Transverse colon (tissue), 4 donors: Measurements from ENCODE around the gene SLC39A11. TPM values are rescaled to one million over a fixed set of nuclear protein-coding genes. Genes with fewer than 3 reads are reported as not detected.

Experiments used
- DNase-seq: peaks from one replicate; pipeline ENCODE4 v3.0.0-alpha.2; 2019
- H3K27ac ChIP-seq, 4 donors: fragments of 200-600 bp; sonication (generic); 2 replicates each; pipeline ENCODE4 v1.5.1; 2016 to 2018; ENCODE audit warnings: inconsistent platforms in 4 of 4
- H3K27me3 ChIP-seq: fragments of 200-600 bp; sonication (generic); 2 replicates; pipeline ENCODE4 v1.5.1; 2017; ENCODE audit warnings: inconsistent platforms
- H3K36me3 ChIP-seq, 4 donors: fragments of 200-600 bp; sonication (generic); 2 replicates each; pipeline ENCODE4 v1.5.1; 2017 to 2019; ENCODE audit warnings: inconsistent platforms in 4 of 4
- H3K4me1 ChIP-seq, 4 donors: fragments of 200-600 bp; sonication (generic); 2 replicates each; pipeline ENCODE4 v1.5.1; 2017 to 2020; ENCODE audit warnings: inconsistent platforms in 4 of 4
- H3K4me3 ChIP-seq, 4 donors: fragments of 200-600 bp; sonication (generic); 1 replicate in 1 of 4; 2 replicates in 3 of 4; pipeline versions ENCODE4 v1.5.1 to v1.6.1; 2017 to 2019; ENCODE audit warnings: inconsistent platforms in 4 of 4
- H3K9me3 ChIP-seq, 2 donors: fragments of 200-600 bp; sonication (generic); 2 replicates each; pipeline ENCODE4 v1.5.1; 2017 to 2019; ENCODE audit warnings: inconsistent platforms in 2 of 2
- CTCF ChIP-seq, 5 experiments: fragments of 200-600 bp in 3 of 5; fragments of 450-650 bp in 2 of 5; sonication (generic) in 3 of 5; IDR thresholded peaks; 1 replicate in 2 of 5; 2 replicates in 3 of 5; pipeline ENCODE4 v1.5.1; 2016 to 2017; ENCODE audit warnings: antibody characterized with exemption in 5 of 5, inconsistent platforms in 3 of 5, mild to moderate bottlenecking in 2 of 5, moderate library complexity in 1 of 5
- EP300 ChIP-seq: sonication (generic); formaldehyde crosslinking; IDR thresholded peaks from one replicate; pipeline ENCODE4 v1.6.1; 2017; ENCODE audit warnings: antibody characterized with exemption, low read depth
- POLR2A ChIP-seq: fragments of 450-650 bp; IDR thresholded peaks from one replicate; pipeline ENCODE4 v1.6.1; 2016; ENCODE audit warnings: antibody characterized with exemption, mild to moderate bottlenecking, moderate library complexity
- POLR2AphosphoS5 ChIP-seq, 3 donors: sonication (generic); formaldehyde crosslinking; IDR thresholded peaks; one replicate each; pipeline ENCODE4 v1.6.1; 2016; ENCODE audit warnings: antibody characterized with exemption in 3 of 3
- WGBS, 2 donors: methylation state at CpG; one replicate each; pipeline ENCODE4 v1.1.5; 2018; ENCODE audit warnings: low coverage in 1 of 2; 5-methylcytosine and 5-hydroxymethylcytosine counted together
- in situ Hi-C, 4 donors: fragments of 200-750 bp; cut with MboI; loops; one replicate each; pipeline versions ENCODE4 v1.15.0 to v1.15.1; 2017; ENCODE audit warnings: low sequenced_read_pairs in 3 of 4, low pct_ligation_motif_present in 1 of 4, low pct_unique_long_range_greater_than_20kb in 1 of 4
- intact Hi-C: fragments of 100-400 bp; cut with DNase I; formaldehyde crosslinking; loops from one replicate; pipeline ENCODE4 v1.15.1; 2023; ENCODE audit warnings: low total_unique reads
- total RNA-seq, 4 donors: library from RNA; depleted of rRNA; stranded (reverse); fragments of >200 nt; gene quantifications; one replicate each; pipeline ENCODE4 v1.1.0, GENCODE V29; 2016

Gene SLC39A11
- total RNA-seq, 4 donors from 2014 or later, result 20.7 to 49.7 (median 33.3) TPM

GRCh38 chr17:72659811-72660210 is 432.7 kb downstream of the SLC39A11 start:
- in situ Hi-C loops (loop anchor here in 2 of 4 donors (10.0 kb wide), 2 partner anchors 75 to 85 kb away; no protein-coding TSS in a partner anchor), intact Hi-C loops (no loop called here)
- WGBS, 2 donors, result 82 to 93% methylated on average over 3 to 4 of the region's 4 CpGs
- TF ChIP-seq EP300 (no peak), CTCF (IDR thresholded peaks at IDR 0.05) (no peak), POLR2AphosphoS5 (IDR thresholded peaks at IDR 0.05) (no peak), POLR2A (no peak)
- H3K27me3 ChIP-seq, result no peaks in the 10 kb centered on the region
- no peak overlapping the region for H3K4me3 ChIP-seq
- H3K9me3 ChIP-seq, result no peaks in the 10 kb centered on the region
- H3K27ac ChIP-seq, result no peak overlapping the region
- no peak for DNase-seq
- no peaks in the 10 kb centered on the region for H3K4me1 ChIP-seq
- no peaks in the 10 kb centered on the region for H3K36me3 ChIP-seq

GRCh38 chr17:72658675-72659074 is 433.8 kb downstream of the SLC39A11 start:
- H3K9me3 ChIP-seq, result no peaks in the 10 kb centered on the region
- no peaks in the 10 kb centered on the region for H3K36me3 ChIP-seq
- H3K4me3 ChIP-seq, result no peak overlapping the region
- no peaks in the 10 kb centered on the region for H3K4me1 ChIP-seq
- no peaks in the 10 kb centered on the region for H3K27me3 ChIP-seq
- in situ Hi-C loops, result loop anchor here in 2 of 4 donors (10.0 kb wide), 2 partner anchors 74 to 84 kb away; no protein-coding TSS in a partner anchor
- no peak overlapping the region for H3K27ac ChIP-seq
- intact Hi-C loops, result no loop called here
- WGBS, 2 donors, result 82% methylated on average over 5 of the region's 5 CpGs; no CpG with 5 or more reads in 1 of the 2 donors
- TF ChIP-seq EP300 (no peak), POLR2AphosphoS5 (IDR thresholded peaks at IDR 0.05) (no peak), CTCF (IDR thresholded peaks at IDR 0.05) (no peak), POLR2A (no peak)
- DNase-seq, result no peak

GRCh38 chr17:72657467-72658317 is 434.8 kb downstream of the SLC39A11 start:
- no peak overlapping the region for H3K27ac ChIP-seq
- TF ChIP-seq POLR2AphosphoS5 (IDR thresholded peaks at IDR 0.05) (no peak), CTCF (IDR thresholded peaks at IDR 0.05) (peak in 2 of 5 experiments; percentile 9 to 16), POLR2A (no peak)
- in situ Hi-C loops, result loop anchor here in 2 of 4 donors (10.0 kb wide), 2 partner anchors 73 to 83 kb away; no protein-coding TSS in a partner anchor
- H3K9me3 ChIP-seq, result no peaks in the 10 kb centered on the region
- WGBS, 2 donors, result 71 to 93% methylated on average over 2 to 9 of the region's 9 CpGs
- no peak for DNase-seq
- no peak overlapping the region for H3K4me3 ChIP-seq
- no peaks in the 10 kb centered on the region for H3K4me1 ChIP-seq
- no peaks in the 10 kb centered on the region for H3K36me3 ChIP-seq
- intact Hi-C loops, result no loop called here
- no peaks in the 10 kb centered on the region for H3K27me3 ChIP-seq

GRCh38 chr17:72656130-72656763 is 436.2 kb downstream of the SLC39A11 start:
- no peaks in the 10 kb centered on the region for H3K4me1 ChIP-seq
- no peaks in the 10 kb centered on the region for H3K36me3 ChIP-seq
- TF ChIP-seq EP300 (no peak), POLR2A (no peak), POLR2AphosphoS5 (IDR thresholded peaks at IDR 0.05) (no peak), CTCF (IDR thresholded peaks at IDR 0.05) (no peak)
- H3K4me3 ChIP-seq, result no peak overlapping the region
- 82 to 88% methylated on average over 3 to 14 of the region's 14 CpGs for WGBS, 2 donors
- no peak for DNase-seq
- no peak overlapping the region for H3K27ac ChIP-seq
- intact Hi-C loops (no loop called here), in situ Hi-C loops (loop anchor here in 2 of 4 donors (10.0 kb wide), 2 partner anchors 71 to 81 kb away; no protein-coding TSS in a partner anchor)
- H3K27me3 ChIP-seq, result no peaks in the 10 kb centered on the region
- H3K9me3 ChIP-seq, result no peaks in the 10 kb centered on the region
